ENCODE data around the gene WDR47. TPM values are rescaled to one million over a fixed set of nuclear protein-coding genes. Genes with fewer than 3 reads are reported as not detected.

WDR47 gene
- total and polyA plus RNA-seq, 4 donors, result 3.1 to 17.7 (median 11.2) TPM

DNA sequence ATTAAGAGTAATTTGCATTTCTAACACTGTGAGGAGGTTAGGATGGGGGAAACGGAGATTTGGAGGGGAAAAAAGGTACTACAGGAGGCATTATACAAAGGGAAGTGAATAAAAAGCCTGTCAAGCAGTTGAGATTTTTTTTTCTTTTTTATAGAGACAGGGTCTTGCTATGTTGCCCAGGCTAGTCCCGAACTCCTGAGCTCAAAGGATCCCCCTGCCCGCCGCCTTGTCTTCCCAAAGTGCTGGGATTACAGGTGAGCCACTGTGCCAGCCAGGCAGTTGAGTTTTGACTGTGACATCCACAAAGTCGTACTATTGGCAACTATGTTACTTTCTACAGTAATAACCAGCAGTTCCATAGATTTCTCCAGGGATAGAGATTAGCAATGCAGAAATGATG, 81.2 kb downstream of the WDR47 start:
- Histone ChIP-seq H3K4me1 (ENCODE audit: control insufficient read depth in 5 of 5, insufficient read depth in 5 of 5, low read length in 5 of 5) (peaks cover 0 to 9% (median 5%) of the 10 kb centered on the region in 5 donors), H3K9me3 (ENCODE audit: control insufficient read depth in 4 of 4, insufficient read depth in 3 of 4, low read length in 3 of 4) (no peaks in the 10 kb centered on the region), H3K4me3 (no peak overlapping the region), H3K36me3 (ENCODE audit: control insufficient read depth in 4 of 4, insufficient read depth in 4 of 4, low read length in 4 of 4) (peaks cover 0 to 8% (median 0%) of the 10 kb centered on the region in 4 donors), H3K9ac (ENCODE audit: insufficient read depth in 1 of 2, low read length in 2 of 2) (no peak overlapping the region), H3K27me3 (ENCODE audit: control insufficient read depth in 3 of 3, insufficient read depth in 3 of 3, low read length in 2 of 3) (no peaks in the 10 kb centered on the region), H3K27ac (ENCODE audit: low read depth in 1 of 2, low read length in 1 of 2) (no peak overlapping the region)
- TF ChIP-seq, protein P1, sequence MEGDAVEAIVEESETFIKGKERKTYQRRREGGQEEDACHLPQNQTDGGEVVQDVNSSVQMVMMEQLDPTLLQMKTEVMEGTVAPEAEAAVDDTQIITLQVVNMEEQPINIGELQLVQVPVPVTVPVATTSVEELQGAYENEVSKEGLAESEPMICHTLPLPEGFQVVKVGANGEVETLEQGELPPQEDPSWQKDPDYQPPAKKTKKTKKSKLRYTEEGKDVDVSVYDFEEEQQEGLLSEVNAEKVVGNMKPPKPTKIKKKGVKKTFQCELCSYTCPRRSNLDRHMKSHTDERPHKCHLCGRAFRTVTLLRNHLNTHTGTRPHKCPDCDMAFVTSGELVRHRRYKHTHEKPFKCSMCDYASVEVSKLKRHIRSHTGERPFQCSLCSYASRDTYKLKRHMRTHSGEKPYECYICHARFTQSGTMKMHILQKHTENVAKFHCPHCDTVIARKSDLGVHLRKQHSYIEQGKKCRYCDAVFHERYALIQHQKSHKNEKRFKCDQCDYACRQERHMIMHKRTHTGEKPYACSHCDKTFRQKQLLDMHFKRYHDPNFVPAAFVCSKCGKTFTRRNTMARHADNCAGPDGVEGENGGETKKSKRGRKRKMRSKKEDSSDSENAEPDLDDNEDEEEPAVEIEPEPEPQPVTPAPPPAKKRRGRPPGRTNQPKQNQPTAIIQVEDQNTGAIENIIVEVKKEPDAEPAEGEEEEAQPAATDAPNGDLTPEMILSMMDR (IDR thresholded peaks at IDR 0.05; ENCODE audit: control extremely low read depth, extremely low read depth), result no peak
- WGBS, 2 donors, result 96% methylated on average over 5 of the region's 5 CpGs
- DNase-seq (no peak), ATAC-seq (ENCODE audit: insufficient read depth, low FRiP score) (no peak)

DNA sequence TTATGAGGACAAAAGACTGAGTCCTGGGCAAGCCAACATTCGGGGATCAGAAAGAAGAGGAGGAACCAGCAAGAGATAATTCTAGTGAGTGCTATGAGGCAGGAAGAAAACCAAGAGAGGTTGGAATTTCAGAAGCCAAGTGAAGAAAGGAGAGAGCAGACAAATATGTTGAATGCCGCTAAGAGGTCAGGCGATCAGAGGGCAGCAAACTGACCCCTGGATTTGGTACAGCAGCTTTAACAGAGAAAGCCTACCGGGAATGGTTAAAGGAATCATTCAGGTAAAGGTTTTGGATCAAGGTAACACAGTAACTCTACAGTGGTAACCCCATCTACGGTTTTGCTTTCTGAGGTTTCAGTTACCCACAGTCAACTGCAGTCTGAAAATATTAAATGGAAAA, 84.0 kb downstream of the WDR47 start:
- no peak overlapping the region for H3K4me3 ChIP-seq
- TF ChIP-seq, protein P1 (IDR thresholded peaks at IDR 0.05; ENCODE audit: control extremely low read depth, extremely low read depth), result no peak
- H3K9ac ChIP-seq (ENCODE audit: insufficient read depth in 1 of 2, low read length in 2 of 2), result no peak overlapping the region
- H3K4me1 ChIP-seq (ENCODE audit: control insufficient read depth in 5 of 5, insufficient read depth in 5 of 5, low read length in 5 of 5), result peaks cover 0 to 9% (median 5%) of the 10 kb centered on the region in 5 donors
- no peaks in the 10 kb centered on the region for H3K27me3 ChIP-seq (ENCODE audit: control insufficient read depth in 3 of 3, insufficient read depth in 3 of 3, low read length in 2 of 3)
- ATAC-seq (ENCODE audit: insufficient read depth, low FRiP score) (no peak), DNase-seq (no peak)
- no peak overlapping the region for H3K27ac ChIP-seq (ENCODE audit: low read depth in 1 of 2, low read length in 1 of 2)
- peaks cover 0 to 5% (median 2%) of the 10 kb centered on the region in 4 donors for H3K36me3 ChIP-seq (ENCODE audit: control insufficient read depth in 4 of 4, insufficient read depth in 4 of 4, low read length in 4 of 4)
- H3K9me3 ChIP-seq (ENCODE audit: control insufficient read depth in 4 of 4, insufficient read depth in 3 of 4, low read length in 3 of 4), result no peaks in the 10 kb centered on the region
- 92 to 94% methylated on average over 5 of the region's 5 CpGs for whole genome bisulfite sequencing, 2 donors

DNA sequence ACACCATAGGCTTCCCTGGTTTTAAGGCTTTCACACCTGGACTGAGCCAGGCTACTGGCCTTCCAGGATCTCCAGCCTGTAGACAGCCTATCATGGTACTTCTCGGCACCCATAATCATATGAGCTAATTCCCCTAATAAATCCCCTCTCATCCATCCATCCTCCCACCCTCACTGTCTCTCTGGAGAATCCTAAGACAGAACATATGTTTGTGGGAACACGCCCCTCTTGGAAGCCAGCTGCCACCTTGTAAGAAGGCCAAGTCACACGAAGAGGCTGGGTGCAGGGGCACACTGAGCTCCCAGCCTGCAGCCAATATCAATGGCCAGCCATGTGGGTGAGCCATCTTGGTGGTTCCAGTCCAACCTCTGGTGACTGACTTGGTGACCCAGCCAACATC, 86.0 kb downstream of the WDR47 start:
- 86 to 95% methylated on average over 3 of the region's 3 CpGs for WGBS, 2 donors

More for the DNA sequence above, 86.0 kb downstream of the WDR47 start:
- Histone ChIP-seq H3K4me1 (ENCODE audit: control insufficient read depth in 5 of 5, insufficient read depth in 5 of 5, low read length in 5 of 5) (peaks cover 0 to 2% (median 0%) of the 10 kb centered on the region in 5 donors), H3K36me3 (ENCODE audit: control insufficient read depth in 4 of 4, insufficient read depth in 4 of 4, low read length in 4 of 4) (peaks cover 0 to 4% (median 2%) of the 10 kb centered on the region in 4 donors), H3K27ac (ENCODE audit: low read depth in 1 of 2, low read length in 1 of 2) (no peak overlapping the region), H3K27me3 (ENCODE audit: control insufficient read depth in 3 of 3, insufficient read depth in 3 of 3, low read length in 2 of 3) (no peaks in the 10 kb centered on the region), H3K9ac (ENCODE audit: insufficient read depth in 1 of 2, low read length in 2 of 2) (no peak overlapping the region), H3K4me3 (no peak overlapping the region), H3K9me3 (ENCODE audit: control insufficient read depth in 4 of 4, insufficient read depth in 3 of 4, low read length in 3 of 4) (no peaks in the 10 kb centered on the region)
- ATAC-seq (ENCODE audit: insufficient read depth, low FRiP score), result no peak
- TF ChIP-seq, protein P1 (IDR thresholded peaks at IDR 0.05; ENCODE audit: control extremely low read depth, extremely low read depth), result no peak
- DNase-seq, result no peak

Data from lung (tissue), 12 donors.